HUDEP-2 (cell line): Measurements from ENCODE around the gene DRD2.

Experiments
- DNase-seq, 76 experiments: peaks; one replicate each; lab custom pipeline; 2025; ENCODE audit not compliant: unreplicated experiment in 76 of 76; lab: John Stamatoyannopoulos, UW

Gene DRD2

DNA sequence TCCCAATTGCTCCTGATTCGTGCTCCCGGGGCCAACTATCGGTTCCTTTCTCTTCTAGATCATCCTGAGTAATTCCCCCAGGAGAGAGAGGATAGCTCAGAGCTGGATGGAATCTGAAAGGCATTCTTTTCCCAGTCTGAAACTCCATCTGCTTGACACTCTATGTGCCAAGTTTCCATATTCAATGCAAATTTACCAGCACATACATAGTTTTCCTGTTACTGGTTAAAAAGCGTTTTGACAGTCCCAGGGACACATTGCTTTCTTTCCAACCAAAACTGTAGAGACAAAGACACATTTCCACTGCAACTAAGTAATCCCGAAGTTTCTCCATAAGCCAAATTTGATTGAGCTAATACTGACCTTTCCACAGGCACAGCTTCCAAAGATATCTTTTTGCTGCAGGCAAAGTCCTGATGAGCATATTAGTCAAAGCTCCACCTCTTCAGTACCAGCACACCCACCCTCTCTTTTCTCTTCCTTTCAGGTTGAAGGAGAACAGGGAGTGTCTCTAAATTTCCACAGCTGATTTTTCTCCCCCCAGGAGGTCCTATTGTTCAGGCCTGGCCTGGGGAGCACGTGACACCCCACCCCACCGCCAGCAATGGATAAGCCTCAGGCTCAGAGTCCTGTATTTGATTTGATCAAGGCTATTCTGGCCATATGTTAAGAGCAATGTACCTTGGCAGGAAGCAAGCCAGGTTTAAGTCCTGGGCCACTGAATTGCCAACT lies 97.4 kb downstream of the DRD2 start:
- no peak for DNase-seq

DNA sequence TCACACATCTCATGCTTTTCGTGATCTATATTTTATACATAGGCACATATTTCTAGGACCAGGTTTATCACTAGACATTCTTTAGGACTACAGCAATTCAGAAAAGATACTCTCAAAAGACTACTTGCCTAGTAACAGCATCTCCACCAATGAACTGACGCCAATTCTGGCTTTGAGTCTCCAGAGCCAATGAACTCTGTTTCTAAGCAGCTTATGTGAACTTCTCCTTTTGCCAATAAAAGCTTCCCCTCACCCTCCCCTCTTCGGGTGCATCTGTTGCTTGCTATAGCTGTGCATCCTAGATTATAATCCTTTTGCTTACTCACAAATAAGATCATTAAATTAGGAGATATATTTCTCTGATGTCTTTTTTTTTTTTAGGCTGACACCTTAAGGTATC lies 99.0 kb downstream of the DRD2 start:
- DNase-seq: peak in 4 of 76 experiments; percentile 4 to 34 (median 18)

DNA sequence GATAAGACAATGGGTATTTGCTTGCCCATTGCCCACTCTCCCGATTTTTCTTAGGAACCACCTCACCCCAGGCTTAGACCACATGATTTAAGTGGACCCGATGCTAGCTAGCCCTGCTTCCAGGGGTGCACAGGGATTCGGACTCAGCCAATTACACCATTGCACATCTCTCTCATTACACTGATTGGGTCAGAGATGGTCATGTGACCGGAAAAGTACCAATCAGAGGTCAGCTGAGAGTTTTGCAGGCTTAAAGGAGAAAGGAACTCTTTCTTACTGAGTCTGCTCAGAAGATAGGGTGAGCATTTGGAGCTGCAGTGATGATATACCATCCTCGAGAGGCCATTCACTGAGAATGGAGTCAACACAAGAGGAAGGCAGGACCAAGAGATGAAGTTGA lies 99.8 kb downstream of the DRD2 start:
- DNase-seq: no peak

DNA sequence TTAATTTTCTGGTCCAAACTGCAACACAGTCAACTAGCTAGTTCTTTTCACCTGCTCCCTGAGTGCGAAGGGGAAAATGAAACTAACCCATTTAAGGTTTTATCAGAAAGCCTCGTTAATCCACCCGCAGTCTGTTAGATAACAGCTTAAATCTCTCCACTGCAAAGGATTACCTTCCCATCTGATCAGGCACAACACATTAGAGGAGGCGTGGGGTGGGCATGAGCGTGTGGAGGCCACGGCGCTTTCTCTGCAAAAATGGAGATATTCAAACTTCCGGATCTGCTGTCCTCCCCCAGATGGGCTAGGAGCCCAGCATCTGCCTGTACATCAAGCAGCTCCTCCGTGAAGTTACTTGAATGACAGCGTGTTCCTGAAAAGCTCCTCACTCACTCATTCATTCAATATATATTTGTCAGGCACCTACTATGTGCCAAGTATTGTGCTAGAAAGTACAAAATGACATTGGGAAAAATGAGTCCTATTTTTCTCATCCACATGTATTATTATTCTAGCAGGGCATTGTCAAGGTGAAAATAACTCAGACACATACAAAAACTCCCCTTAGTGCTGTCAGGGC lies 101.1 kb downstream of the DRD2 start:
- peak in 24 of 76 experiments; percentile 1 to 48 (median 14) for DNase-seq

DNA sequence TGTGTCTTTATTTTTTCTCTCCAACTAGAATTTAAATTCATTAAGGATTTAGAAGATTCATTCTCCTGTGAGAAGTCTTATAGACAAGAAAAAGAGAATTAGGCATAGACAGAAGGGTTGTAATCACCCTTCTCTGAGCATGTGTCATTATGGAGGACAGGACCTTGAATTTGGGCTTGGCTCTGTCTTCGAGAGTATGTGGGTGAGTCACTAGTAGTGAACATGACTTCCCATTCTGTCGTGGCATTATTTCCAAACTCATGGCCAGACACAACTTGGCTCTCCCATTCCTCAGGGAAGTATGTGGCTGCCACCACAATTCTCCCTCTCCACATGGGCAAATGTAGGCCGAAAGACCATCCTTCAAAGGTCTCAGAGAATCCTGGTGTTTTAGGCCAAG lies 101.9 kb downstream of the DRD2 start:
- DNase-seq: peak in 3 of 76 experiments; percentile 1 to 17 (median 5)

DNA sequence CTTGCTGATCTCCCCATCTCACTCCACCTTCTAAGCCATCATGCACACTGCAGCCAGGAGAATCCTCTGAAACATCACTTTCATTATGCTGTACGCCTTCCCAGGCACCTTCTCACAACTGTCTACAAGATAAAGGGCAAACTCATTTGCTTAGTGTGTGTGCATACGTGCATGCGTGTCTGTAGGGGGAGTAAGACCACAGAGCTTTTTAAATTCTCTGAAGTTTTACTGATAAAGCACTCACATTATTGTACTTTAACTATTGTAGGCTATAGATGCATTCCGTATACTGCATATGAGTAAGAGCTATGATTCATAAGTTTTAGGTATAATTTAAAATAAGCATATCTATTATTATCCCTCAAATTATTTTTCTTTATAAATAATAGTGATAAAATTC lies 102.9 kb downstream of the DRD2 start:
- DNase-seq: no peak

DNA sequence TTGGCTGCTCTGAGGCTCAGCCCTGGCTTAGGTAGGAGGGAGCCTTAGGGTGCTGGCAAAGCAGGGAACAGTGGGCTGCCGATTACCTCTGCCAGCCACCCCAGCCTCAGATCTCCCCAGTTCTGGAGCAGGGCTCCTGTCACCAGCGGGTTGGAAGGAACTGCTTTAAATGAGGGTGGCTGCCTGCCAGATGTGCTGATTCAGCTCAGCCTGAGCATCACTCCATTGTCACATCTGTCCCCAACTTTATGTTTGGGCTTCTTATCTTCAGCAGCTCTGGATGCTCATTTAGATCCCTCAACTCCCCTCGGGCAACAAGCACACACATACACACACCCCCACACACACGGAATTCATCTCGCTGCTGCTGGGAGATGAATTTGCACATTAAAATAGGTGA lies 104.6 kb downstream of the DRD2 start:
- DNase-seq: peak in 7 of 76 experiments; percentile 6 to 38 (median 10)

DNA sequence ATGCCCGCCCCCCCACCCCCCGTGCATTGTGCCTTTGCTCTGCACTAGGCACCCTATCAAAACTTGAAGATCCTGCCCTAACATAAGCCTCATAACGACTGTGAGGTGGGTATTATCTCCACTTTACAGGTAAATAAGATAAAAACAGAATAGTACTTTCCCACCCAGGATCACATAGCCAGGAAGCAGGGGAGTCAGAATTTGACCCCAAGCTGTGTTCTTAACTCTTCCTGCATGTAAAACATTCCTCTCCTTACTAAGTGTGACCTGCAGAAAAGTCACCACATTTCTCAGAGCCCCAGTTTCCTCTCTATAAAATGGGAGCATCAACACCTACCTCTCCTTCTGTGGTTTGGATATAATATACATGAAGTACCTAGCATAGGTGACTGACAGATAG lies 105.8 kb downstream of the DRD2 start:
- DNase-seq: no peak

DNA sequence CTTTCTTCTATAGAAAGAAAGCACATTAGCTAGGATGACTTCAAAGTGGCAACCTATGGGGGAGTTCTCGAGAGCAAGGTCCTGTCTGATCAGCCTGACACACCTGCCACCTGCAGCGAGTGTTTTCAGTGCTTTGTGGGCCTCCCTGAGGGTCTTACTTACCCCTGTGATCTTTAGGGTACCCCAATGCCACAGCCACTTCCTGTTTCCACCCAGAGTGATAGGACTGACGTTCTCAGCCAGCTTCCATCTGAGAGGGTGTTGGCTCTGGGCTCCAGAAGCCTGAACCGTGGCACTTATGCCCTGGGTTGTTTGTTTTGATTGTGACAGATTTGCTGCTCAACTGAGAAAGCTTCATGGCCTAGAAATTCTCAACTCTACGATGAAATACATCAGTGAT lies 109.3 kb downstream of the DRD2 start:
- no peak for DNase-seq

DNA sequence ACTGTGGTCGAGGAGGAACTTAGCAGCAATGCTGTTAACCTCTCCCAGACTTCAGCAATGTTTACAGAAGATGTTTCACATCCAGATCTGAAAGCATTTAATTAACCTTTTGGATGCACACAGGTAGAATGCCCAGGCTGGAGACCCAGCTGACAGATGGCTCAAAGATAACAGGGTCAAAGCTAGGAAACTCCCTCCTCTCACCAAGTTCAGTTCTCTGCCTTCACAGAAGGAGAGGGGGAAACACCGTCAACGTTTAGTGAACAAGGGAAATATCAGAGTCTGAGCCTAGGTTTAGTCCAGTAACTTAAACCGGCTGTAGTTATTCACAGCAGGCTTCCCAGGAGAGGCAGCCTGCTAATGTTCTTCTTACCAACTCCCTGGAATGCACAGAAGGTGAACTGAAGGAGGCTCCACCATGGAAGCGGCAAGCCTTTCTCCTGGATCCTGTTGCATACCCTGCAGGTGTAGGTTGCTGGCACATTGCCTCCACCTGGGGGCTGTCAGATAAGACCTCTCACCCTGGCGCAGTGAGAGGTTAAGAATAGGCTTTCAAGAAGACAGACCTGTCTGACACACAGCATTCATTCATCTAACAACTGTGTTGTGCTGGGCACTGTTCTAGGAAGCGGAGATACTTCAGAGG lies 111.1 kb downstream of the DRD2 start:
- no peak for DNase-seq

DNA sequence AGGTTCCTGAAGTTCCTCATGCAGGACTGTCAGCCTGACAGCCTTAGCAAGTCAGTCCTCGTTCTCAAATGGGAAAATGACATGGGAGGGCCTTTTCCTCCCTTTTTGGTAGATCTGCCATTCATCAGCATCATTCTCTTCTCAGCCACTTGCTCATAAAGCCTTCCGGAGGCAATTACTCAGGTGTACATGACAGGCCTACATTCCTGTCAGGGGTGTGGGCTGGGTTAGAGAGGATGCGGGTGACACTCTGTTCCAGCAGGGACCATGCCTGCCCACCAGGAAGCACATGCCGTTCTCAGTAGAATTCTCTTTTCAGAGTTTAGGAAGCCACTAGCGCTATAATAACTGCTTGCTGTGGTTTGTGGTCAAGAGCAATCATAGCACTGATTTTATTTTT lies 111.8 kb downstream of the DRD2 start:
- DNase-seq: no peak
